WTC11 (cell line): Measurements from ENCODE around the gene FAT4. TPM values are rescaled to one million over a fixed set of nuclear protein-coding genes. Genes with fewer than 3 reads are reported as not detected.

Source experiments
- ATAC-seq: fragments of 200-7000 bp; cut with Tn5 transposase; 2 replicates; pipeline ENCODE4 v1.10.0; 2021; ENCODE audit warnings: mild to moderate bottlenecking, moderate library complexity
- CTCF ChIA-PET: fragments of 300-600 bp; sonication (Branson Sonifier 250); formaldehyde crosslinking; loops from one replicate; lab custom pipeline; 2021; ENCODE audit warnings: antibody characterized with exemption; lab: Charles Lee
- POLR2A ChIA-PET: fragments of 350-600 bp; sonication (Branson Sonifier 250); formaldehyde crosslinking; loops from one replicate; lab custom pipeline; 2021; ENCODE audit warnings: antibody characterized with exemption; lab: Charles Lee
- DNase-seq: peaks from one replicate; pipeline ENCODE4 v3.0.0; 2021; ENCODE audit warnings: low spot score
- H3K27ac Mint-ChIP-seq: 2 replicates; pipeline ENCODE4 v1.8.0; 2021; ENCODE audit warnings: mixed read lengths
- H3K27me3 Mint-ChIP-seq: 2 replicates; pipeline ENCODE4 v1.8.0; 2021; ENCODE audit warnings: low read depth, mild to moderate bottlenecking, moderate library complexity, mixed read lengths
- H3K36me3 Mint-ChIP-seq: 2 replicates; pipeline ENCODE4 v1.8.0; 2021; ENCODE audit warnings: mixed read lengths
- H3K4me1 Mint-ChIP-seq: 2 replicates; pipeline ENCODE4 v1.8.0; 2022; ENCODE audit warnings: mixed read lengths
- H3K4me3 Mint-ChIP-seq: 2 replicates; pipeline ENCODE4 v1.8.0; 2021; ENCODE audit warnings: mild to moderate bottlenecking, moderate library complexity, mixed read lengths
- H3K9me3 Mint-ChIP-seq: 2 replicates; pipeline ENCODE4 v1.8.0; 2021; ENCODE audit warnings: mixed read lengths
- CBFB ChIP-seq: sonication (generic); formaldehyde crosslinking; IDR thresholded peaks from 2 replicates; pipeline ENCODE4 v1.8.1; 2022; ENCODE audit warnings: mild to moderate bottlenecking, low read depth, missing genetic modification reagents
- ELF4 ChIP-seq: sonication (generic); formaldehyde crosslinking; IDR thresholded peaks from 2 replicates; pipeline ENCODE4 v1.8.1; 2022; ENCODE audit warnings: low read depth, mild to moderate bottlenecking, moderate library complexity, missing genetic modification reagents
- EMX1 ChIP-seq: fragments of 250-450 bp; sonication (Bioruptor Pico); IDR thresholded peaks from 2 replicates; pipeline ENCODE4 v1.8.0; 2021; ENCODE audit warnings: mild to moderate bottlenecking
- ESRRA ChIP-seq: sonication (generic); formaldehyde crosslinking; IDR thresholded peaks from 2 replicates; pipeline ENCODE4 v1.8.1; 2022; ENCODE audit warnings: mild to moderate bottlenecking, missing genetic modification reagents, borderline replicate concordance
- GRHL2 ChIP-seq: fragments of 250-450 bp; sonication (Bioruptor Pico); IDR thresholded peaks from 2 replicates; pipeline ENCODE4 v1.8.0; 2022; ENCODE audit warnings: mild to moderate bottlenecking, moderate library complexity; ENCODE audit not compliant: insufficient replicate concordance, severe bottlenecking
- GTF2I ChIP-seq: fragments of 250-450 bp; sonication (Bioruptor Pico); conservative IDR thresholded peaks from 2 replicates; pipeline ENCODE4 v1.4.0; 2021; ENCODE audit warnings: mild to moderate bottlenecking
- IRF2 ChIP-seq: sonication (generic); formaldehyde crosslinking; IDR thresholded peaks from 2 replicates; pipeline ENCODE4 v1.8.0; 2022; ENCODE audit warnings: low read depth, missing genetic modification reagents, borderline replicate concordance
- JAZF1 ChIP-seq: fragments of 250-450 bp; sonication (Bioruptor Pico); IDR thresholded peaks from 2 replicates; pipeline ENCODE4 v1.9.0; 2021; ENCODE audit warnings: moderate library complexity, mild to moderate bottlenecking, inconsistent platforms
- NFE2L1 ChIP-seq: sonication (generic); formaldehyde crosslinking; IDR thresholded peaks from 2 replicates; pipeline ENCODE4 v1.8.1; 2023; ENCODE audit warnings: missing genetic modification reagents
- OVOL2 ChIP-seq: fragments of 250-450 bp; sonication (Bioruptor Pico); IDR thresholded peaks from 2 replicates; pipeline ENCODE4 v1.9.0; 2021; ENCODE audit warnings: mild to moderate bottlenecking, borderline replicate concordance
- SMAD3 ChIP-seq: sonication (generic); formaldehyde crosslinking; IDR thresholded peaks from 2 replicates; pipeline ENCODE4 v1.8.0; 2022; ENCODE audit warnings: missing genetic modification reagents, mild to moderate bottlenecking, borderline replicate concordance
- SP1 ChIP-seq: sonication (generic); formaldehyde crosslinking; conservative IDR thresholded peaks from 2 replicates; pipeline ENCODE4 v1.8.1; 2022; ENCODE audit warnings: missing genetic modification reagents
- TEAD1 ChIP-seq: sonication (generic); formaldehyde crosslinking; IDR thresholded peaks from 2 replicates; pipeline ENCODE4 v1.8.0; 2022; ENCODE audit warnings: mild to moderate bottlenecking, missing genetic modification reagents
- ZNF219 ChIP-seq: sonication (generic); formaldehyde crosslinking; IDR thresholded peaks from 2 replicates; pipeline ENCODE4 v1.8.0; 2023; ENCODE audit warnings: missing genetic modification reagents, mild to moderate bottlenecking, borderline replicate concordance
- ZNF423 ChIP-seq: fragments of 250-450 bp; sonication (Bioruptor Pico); IDR thresholded peaks from 2 replicates; pipeline ENCODE4 v2.1.2; 2022; ENCODE audit warnings: mild to moderate bottlenecking, moderate library complexity
- total RNA-seq: library from RNA; stranded (reverse); gene quantifications from 3 replicates; pipeline ENCODE4 v1.2.3, GENCODE V29; 2021
- TF ChIP-seq, protein P1 (sequence below): fragments of 250-450 bp; sonication (Bioruptor Pico); conservative IDR thresholded peaks from 2 replicates; pipeline ENCODE4 v1.9.0; 2021; ENCODE audit warnings: mild to moderate bottlenecking
- TF ChIP-seq, protein P2 (sequence below): sonication (generic); formaldehyde crosslinking; IDR thresholded peaks from 2 replicates; pipeline ENCODE4 v1.8.0; 2023; ENCODE audit warnings: mild to moderate bottlenecking, missing genetic modification reagents
- TF ChIP-seq, protein P3 (sequence below): sonication (generic); formaldehyde crosslinking; conservative IDR thresholded peaks from 2 replicates; pipeline ENCODE4 v1.8.1; 2023; ENCODE audit warnings: mild to moderate bottlenecking, low read depth, missing genetic modification reagents, moderate library complexity
- TF ChIP-seq, protein P4 (sequence below): sonication (generic); formaldehyde crosslinking; IDR thresholded peaks from 2 replicates; pipeline ENCODE4 v1.8.0; 2022; ENCODE audit warnings: mild to moderate bottlenecking, missing genetic modification reagents
- TF ChIP-seq, protein P5 (sequence below): sonication (generic); formaldehyde crosslinking; IDR thresholded peaks from 2 replicates; pipeline ENCODE4 v1.8.1; 2023; ENCODE audit warnings: mild to moderate bottlenecking, missing genetic modification reagents

The FAT4 gene
- total RNA-seq, 1 experiment from 2014 or later, result 10.5 TPM

DNA sequence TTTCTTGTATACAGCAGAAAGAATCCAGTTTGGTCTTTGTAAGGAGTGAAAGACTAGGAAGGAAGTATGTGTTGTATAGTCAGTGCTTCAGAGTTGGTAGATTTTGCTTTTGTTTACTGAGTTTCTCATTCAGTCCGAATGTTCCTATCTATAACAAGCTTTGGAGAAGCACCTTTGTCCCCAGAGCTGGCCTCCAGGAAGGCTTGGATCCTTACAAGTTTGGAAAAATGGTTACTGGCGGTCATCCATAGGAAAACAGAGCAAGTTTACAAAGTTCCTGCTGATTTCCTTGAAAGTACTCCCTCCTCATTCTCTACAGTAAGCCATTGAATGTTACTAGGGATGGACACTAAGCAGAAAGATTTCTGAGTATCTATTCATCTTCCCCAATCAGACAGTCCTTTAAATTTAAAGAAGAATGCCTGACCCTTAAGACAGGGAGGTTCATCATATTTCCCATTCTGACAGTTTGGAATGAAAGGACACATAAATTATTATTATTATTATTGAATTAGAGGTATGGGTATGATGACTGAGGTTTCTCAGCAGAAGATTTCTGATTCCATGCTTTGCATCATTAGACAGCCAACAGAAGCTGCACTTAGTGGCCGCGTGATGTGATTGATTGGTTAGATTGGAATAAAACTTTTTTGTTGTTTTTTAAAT, 35.8 kb downstream of the FAT4 start (continued):
- TF ChIP-seq, protein P1, sequence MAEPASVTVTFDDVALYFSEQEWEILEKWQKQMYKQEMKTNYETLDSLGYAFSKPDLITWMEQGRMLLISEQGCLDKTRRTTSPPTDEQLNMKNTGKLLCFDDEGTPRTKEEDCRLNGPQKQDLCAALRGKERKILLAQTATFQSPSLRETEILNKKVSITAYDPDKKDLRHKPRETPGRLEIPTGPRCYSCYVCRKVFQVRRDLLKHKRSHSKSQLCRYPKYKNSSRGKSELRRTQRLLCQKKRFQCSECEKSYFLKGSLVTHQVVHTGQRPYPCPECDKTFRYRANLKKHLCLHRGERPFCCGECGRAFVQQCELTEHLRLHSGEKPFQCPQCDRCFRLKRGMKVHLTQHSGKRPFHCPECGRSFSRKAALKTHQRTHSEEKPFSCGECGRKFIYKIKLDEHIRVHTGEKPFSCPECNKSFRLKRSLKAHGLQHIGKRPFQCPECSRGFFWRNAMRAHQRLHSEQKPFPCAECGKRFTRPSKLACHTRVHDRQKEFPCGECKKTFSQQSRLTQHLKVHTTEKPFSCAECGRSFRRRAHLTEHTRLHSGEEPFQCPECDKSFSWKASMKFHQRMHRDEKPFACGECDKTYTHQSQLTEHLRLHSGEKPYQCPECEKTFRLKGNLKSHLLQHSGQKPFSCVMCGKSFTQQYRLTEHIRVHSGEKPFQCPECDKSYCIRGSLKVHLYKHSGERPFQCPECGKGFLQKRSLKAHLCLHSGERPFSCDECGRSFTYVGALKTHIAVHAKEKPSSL (CRISPR knock-in tag), result no peak
- TF ChIP-seq, protein P2, sequence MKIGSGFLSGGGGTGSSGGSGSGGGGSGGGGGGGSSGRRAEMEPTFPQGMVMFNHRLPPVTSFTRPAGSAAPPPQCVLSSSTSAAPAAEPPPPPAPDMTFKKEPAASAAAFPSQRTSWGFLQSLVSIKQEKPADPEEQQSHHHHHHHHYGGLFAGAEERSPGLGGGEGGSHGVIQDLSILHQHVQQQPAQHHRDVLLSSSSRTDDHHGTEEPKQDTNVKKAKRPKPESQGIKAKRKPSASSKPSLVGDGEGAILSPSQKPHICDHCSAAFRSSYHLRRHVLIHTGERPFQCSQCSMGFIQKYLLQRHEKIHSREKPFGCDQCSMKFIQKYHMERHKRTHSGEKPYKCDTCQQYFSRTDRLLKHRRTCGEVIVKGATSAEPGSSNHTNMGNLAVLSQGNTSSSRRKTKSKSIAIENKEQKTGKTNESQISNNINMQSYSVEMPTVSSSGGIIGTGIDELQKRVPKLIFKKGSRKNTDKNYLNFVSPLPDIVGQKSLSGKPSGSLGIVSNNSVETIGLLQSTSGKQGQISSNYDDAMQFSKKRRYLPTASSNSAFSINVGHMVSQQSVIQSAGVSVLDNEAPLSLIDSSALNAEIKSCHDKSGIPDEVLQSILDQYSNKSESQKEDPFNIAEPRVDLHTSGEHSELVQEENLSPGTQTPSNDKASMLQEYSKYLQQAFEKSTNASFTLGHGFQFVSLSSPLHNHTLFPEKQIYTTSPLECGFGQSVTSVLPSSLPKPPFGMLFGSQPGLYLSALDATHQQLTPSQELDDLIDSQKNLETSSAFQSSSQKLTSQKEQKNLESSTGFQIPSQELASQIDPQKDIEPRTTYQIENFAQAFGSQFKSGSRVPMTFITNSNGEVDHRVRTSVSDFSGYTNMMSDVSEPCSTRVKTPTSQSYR, result no peak
- TF ChIP-seq GRHL2 (no peak), IRF2 (CRISPR knock-in tag) (no peak), ZNF423 (CRISPR knock-in tag) (no peak)
- TF ChIP-seq, protein P3, sequence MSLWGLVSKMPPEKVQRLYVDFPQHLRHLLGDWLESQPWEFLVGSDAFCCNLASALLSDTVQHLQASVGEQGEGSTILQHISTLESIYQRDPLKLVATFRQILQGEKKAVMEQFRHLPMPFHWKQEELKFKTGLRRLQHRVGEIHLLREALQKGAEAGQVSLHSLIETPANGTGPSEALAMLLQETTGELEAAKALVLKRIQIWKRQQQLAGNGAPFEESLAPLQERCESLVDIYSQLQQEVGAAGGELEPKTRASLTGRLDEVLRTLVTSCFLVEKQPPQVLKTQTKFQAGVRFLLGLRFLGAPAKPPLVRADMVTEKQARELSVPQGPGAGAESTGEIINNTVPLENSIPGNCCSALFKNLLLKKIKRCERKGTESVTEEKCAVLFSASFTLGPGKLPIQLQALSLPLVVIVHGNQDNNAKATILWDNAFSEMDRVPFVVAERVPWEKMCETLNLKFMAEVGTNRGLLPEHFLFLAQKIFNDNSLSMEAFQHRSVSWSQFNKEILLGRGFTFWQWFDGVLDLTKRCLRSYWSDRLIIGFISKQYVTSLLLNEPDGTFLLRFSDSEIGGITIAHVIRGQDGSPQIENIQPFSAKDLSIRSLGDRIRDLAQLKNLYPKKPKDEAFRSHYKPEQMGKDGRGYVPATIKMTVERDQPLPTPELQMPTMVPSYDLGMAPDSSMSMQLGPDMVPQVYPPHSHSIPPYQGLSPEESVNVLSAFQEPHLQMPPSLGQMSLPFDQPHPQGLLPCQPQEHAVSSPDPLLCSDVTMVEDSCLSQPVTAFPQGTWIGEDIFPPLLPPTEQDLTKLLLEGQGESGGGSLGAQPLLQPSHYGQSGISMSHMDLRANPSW (CRISPR knock-in tag), result no peak

DNA sequence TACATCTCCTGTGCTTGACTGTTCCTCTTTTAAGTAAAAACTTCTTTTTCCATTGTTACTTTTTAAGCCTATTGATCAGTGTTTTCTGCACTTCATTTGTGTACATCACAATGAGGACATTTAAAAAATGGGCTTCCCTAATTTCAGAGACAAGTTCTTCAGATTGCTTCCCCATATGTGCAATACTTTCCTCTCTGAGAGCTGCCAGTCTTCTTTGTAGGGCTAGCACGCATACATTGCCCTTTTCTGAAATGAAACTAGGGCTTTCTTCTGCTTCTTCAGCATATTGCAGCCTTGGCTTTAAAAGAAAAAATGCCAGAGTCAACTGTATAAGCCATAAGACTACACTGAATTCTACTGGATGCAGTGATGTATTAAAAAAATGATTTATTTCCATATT, 37.8 kb downstream of the FAT4 start:
- ChIA-PET POLR2A (no interaction called here), CTCF (no interaction called here)
- Mint-ChIP-seq H3K27me3 (no peaks in the 10 kb centered on the region), H3K36me3 (no peaks in the 10 kb centered on the region), H3K27ac (peak overlapping the region; percentile 4; the same call in 1 of the 2 replicates), H3K9me3 (no peaks in the 10 kb centered on the region), H3K4me1 (peaks cover 33% of the 10 kb centered on the region), H3K4me3 (no peak overlapping the region)
- DNase-seq (no peak), ATAC-seq (no peak)
- TF ChIP-seq EMX1 (CRISPR knock-in tag), result no peak
- TF ChIP-seq, protein P4, sequence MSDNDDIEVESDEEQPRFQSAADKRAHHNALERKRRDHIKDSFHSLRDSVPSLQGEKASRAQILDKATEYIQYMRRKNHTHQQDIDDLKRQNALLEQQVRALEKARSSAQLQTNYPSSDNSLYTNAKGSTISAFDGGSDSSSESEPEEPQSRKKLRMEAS, result no peak
- no peak for TF ChIP-seq TEAD1 (CRISPR knock-in tag)

DNA sequence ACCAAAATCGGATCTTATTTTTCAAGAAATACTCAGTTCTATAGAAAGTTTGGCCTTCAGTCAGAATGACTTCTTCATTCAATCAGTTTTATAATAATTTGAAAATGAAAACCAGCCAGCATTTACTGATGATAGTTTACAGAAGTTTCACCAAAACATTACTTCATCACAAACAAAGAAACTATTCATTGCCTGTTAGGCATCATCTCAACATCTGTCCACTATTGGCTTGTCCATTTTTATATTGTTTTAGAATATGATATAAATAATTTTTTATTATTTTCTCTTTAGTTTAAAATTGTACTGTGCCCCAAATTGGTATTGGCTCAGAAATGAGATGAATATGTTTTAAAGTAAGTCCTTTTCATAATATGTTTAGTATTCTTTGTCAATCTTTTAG, 38.4 kb downstream of the FAT4 start:
- ChIA-PET POLR2A (no interaction called here), CTCF (no interaction called here)
- peaks cover 37% of the 10 kb centered on the region for H3K4me1 Mint-ChIP-seq
- H3K9me3 Mint-ChIP-seq, result no peaks in the 10 kb centered on the region
- no peak for ATAC-seq
- no peak for DNase-seq
- H3K4me3 Mint-ChIP-seq, result no peak overlapping the region
- no peak overlapping the region for H3K27ac Mint-ChIP-seq
- no peaks in the 10 kb centered on the region for H3K27me3 Mint-ChIP-seq
- H3K36me3 Mint-ChIP-seq, result no peaks in the 10 kb centered on the region
- TF ChIP-seq, protein P5, sequence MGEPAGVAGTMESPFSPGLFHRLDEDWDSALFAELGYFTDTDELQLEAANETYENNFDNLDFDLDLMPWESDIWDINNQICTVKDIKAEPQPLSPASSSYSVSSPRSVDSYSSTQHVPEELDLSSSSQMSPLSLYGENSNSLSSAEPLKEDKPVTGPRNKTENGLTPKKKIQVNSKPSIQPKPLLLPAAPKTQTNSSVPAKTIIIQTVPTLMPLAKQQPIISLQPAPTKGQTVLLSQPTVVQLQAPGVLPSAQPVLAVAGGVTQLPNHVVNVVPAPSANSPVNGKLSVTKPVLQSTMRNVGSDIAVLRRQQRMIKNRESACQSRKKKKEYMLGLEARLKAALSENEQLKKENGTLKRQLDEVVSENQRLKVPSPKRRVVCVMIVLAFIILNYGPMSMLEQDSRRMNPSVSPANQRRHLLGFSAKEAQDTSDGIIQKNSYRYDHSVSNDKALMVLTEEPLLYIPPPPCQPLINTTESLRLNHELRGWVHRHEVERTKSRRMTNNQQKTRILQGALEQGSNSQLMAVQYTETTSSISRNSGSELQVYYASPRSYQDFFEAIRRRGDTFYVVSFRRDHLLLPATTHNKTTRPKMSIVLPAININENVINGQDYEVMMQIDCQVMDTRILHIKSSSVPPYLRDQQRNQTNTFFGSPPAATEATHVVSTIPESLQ, result no peak
- no peak for TF ChIP-seq IRF2 (CRISPR knock-in tag)
- no peak for TF ChIP-seq ZNF219 (CRISPR knock-in tag)
- TF ChIP-seq JAZF1 (CRISPR knock-in tag), result no peak
- TF ChIP-seq SMAD3 (CRISPR knock-in tag), result no peak
- TF ChIP-seq ESRRA (CRISPR knock-in tag), result no peak
- no peak for TF ChIP-seq NFE2L1 (CRISPR knock-in tag)
- TF ChIP-seq ZNF423 (CRISPR knock-in tag), result no peak
- TF ChIP-seq CBFB (CRISPR knock-in tag), result no peak
- TF ChIP-seq GTF2I, result no peak
- TF ChIP-seq SP1 (CRISPR knock-in tag), result no peak
- TF ChIP-seq ELF4 (CRISPR knock-in tag), result no peak
- TF ChIP-seq, protein P3 (CRISPR knock-in tag), result no peak
- no peak for TF ChIP-seq GRHL2
- no peak for TF ChIP-seq OVOL2 (CRISPR knock-in tag)
